ENCODE data around the gene SUV39H2.
"Not testable (repeated sequence)": the region's sequence is repeated elsewhere in the genome, so short reads cannot be mapped to it uniquely, and the experiment has no call there.

The SUV39H2 gene

DNA sequence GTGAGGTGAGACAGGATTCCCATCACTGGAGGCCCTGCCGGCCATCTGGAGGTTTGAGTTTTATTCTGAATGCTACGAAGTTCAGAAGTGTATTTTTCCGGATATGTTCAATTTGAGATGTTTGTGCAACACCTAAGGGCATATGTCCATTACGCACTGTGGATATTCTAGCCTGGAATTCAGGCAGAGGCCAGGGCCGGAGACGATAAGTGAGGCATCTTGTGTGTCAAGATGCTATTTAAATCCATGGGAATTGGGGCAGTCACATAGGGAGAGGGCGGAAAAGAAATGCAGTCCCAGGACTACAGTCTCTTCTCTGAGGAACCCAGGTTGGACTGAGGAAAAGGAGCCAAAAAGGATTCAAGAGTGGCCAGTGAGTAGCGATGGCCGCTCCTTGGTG is 1.9 kb upstream of the SUV39H2 start:
- no peak for DNase-seq

DNA sequence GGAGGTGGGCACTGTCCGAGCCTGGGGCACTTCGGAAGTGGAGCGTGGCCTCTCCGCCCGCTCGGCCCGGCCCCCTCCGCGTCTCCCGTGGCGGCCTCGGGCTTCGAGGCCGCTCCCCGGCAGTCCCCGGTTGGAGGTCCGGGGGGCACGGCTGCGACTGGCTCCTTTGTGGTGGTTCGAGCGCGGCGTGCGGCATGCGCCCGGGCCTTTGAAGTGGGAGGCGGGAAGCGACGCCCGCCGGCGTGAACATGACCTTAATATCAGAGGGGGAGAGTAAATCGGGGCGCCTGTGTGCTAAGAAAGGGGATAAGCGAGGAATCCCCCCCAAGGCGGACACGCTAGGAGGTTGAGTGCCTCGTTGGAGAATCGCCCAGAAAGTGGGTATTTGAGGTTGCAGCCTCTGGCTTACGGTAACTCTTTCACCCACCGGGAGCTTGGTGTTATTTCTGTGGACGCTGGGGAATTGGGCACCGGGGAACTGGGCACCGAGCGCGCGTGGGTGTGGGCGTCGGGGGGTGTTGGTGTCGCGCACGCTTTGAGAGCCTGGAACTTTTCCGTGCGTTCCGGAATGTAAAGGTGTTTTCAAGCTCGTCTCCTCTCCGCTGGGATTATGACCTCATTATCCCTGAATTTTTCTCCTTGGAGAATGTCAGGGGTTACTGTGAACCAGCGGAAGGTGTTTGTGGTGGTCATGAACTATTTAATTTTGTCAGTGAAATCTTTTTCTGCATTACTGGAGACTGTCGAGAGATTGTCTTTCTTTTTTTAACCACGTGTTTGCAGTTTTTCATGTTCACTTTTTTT is 660 bp downstream of the SUV39H2 start:
- DNase-seq, result no peak

DNA sequence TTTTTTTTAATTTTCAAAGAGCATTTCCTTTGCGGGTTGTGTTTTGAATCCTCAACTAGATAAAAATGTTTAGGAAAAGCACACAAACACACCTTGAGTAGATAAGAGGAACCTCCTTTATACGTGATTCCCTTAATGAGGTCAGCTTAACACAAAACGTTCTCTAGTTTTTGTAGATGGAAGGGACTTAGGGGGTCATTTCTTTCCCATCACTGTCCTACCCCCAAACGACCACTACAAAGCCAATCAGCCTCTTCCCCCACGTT is 1.2 kb downstream of the SUV39H2 start:
- DNase-seq, result no peak

DNA sequence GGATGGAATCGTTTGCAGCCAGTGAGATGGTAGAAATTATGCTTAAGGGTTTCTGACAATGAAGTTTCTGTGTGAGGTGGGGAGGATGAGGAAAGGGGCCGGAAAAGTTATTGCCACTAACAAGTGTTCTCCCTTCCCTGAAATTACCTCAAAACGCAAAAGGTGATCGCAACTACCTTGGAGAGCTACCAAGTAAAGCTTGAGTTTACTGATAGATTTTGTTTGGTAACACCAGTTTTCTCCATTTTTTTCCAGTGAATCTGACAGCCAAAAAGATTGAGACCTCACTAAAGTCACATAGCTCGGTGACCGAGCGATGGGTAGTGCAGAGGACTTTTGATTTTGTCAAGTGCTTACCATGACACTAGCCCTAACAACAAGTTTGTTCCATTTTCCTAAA is 1.6 kb downstream of the SUV39H2 start:
- DNase-seq, result no peak

DNA sequence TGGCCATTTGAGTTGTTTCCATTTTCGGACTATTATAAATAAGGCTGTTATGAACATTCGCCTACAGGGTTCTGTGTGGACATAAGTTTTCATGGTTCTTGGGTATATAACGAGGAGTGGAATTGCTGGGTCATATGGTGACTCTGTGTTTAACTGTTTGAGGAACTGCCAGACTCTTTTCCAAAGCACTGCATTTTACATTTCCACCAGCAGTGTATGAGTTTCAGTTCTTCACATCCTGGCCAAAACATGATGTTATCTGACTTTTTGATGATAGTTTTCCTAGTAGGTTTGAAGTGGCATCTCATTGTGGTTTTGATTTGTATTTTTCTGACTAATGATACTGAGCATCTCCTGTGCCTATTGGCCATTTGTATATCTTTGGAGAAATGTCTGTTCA is 5.4 kb downstream of the SUV39H2 start:
- DNase-seq, result no peak

DNA sequence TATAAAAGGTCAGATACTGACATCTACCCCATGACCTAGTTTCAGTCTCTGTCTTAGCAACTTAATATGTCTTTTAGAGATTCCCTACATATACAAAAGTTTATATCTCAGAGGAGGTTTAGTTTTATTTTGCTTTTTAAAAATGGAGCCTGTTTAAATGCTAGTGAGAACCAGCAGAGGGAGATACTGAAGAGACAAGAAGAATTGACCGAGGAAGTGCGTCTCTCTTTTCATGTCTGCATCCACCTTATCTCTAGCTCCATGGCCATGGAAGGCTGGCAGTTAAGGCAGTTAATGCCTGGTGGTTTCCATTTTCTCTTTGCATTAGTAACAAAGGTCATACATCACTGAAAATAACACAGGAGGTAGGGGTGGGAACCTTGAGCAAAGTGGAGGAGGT is 10.7 kb downstream of the SUV39H2 start:
- DNase-seq, result no peak

DNA sequence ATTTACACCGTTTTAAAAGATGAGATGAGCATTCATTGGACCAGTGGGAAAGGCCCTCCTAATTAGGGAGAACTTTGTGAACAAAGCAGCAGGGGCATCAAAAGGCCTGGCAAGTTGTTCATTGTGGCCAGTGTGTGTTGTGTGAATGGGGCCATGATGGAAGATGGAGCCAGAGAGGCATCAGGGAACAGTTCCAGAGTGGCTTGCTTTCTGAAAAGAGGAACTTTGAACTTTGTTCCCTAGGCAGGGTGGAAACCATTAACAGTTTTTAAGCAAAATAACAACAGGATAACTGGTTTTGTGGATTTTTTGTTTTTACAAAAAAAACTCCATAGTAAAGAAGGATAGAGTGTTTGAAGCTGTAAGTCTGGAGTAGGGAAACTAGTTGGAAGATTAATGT is 12.5 kb downstream of the SUV39H2 start:
- DNase-seq, result no peak

DNA sequence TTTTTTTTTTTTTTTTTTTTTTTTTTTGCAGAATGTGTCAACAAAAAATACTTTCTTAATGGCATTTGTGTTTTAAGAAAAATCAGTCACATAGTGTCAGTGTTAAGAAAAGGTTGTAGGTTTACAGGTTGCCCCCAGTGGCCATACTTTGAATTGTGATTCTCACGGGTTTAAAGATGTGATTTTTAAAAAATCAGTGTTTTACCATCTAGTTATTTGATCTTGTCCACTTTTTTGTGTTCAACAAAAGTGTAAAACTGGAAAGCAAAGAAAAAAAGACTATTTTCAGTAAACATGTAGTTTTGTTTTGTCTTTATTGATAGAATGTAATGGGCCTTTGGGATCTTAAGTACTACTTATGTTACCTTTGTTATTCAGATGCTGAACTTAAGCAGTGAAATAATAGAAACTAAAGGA is 25.7 kb downstream of the SUV39H2 start:
- no peak for DNase-seq

DNA sequence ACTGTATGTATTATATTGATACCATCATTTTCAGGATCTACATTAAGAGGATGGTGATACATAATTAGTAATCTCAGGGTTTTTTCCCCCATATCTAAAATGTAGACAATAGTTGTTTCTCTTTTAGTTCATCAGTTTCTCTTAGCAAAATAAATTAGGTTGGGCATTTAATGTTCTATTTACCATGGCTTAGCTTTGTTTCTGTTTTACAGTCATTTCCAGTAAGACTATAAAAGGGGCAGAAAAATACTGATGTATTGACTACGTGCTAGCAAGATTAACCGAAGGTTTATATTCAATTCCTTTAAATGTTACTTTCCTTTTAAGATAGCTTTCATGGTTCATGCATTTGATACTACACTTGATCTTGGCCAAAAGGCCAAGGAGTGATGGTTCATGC is 26.2 kb downstream of the SUV39H2 start:
- no peak for DNase-seq

DNA sequence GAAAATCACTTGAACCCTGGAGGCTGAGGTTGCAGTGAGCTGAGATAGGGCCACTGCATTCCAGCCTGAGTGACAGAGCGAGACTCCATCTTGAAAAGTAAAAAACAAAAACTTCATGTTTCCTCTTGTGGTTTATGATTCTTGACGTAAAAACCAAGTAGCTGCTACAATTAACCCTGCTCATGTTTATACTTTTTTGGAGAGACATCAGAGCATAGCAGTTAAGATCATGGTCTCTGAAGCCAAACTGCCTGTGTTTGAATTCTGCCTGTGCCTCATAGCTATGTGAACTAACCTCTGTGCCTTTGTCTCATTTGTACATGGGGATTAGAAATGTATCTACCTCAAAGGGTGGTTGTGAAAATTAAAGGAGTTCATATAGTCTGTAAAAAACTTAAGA is 27.2 kb downstream of the SUV39H2 start:
- DNase-seq, result no peak

DNA sequence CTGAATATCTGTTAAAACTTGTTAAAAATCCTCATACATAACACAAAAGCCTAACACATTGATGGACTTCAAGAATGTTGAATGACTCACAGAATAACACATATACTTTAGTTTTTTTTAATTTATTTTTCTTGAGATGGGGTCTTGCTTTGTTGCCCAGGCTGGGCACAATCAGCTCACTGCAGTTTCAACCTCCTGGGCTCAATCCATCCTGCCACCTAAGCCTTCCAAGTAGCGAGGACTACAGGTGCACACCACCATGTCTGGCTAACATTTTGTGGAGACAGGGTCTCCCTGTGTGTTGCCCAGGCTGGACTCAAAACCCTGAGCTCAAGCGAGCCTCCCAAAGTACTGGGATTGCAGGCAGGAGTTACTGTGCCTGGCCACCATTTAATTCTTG is 28.1 kb downstream of the SUV39H2 start:
- DNase-seq, result no peak

DNA sequence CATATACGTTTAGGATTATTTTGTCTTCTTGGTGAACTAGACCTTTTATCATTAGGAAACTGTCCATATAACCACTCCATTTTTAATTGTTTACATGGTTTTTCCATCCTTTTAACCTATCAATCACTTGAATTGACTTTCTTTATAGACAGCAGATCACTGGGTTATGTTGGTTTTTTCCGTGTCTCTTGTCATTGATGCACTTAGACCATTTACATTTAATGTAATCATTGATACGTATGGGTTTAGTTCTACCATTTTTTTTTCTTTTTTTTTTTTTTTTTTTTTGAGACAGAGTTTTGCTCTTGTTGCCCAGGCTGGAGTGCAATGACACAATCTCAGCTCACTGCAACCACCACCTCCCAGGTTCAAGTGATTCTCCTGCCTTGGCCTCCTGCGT is 28.9 kb downstream of the SUV39H2 start:
- not testable (repeated sequence) for DNase-seq

DNA sequence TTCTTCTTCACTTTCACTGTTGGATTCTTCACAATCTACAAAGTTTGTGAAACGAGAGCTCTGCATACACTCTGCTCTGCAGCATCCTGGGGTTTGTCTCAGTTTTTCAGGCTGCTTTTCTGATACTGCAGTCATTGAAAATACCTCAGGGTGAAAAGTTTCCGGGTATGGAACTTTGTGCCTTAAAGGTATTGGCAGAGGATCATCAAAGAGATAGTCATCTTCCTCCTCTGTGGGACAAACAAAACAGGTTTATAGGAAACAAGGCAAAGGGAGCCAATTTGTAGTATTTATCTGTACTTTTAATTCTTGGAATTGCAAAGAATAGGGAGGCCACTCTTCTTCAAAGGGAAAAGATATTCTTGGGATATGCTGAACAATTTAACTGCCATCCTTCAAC is 30.4 kb downstream of the SUV39H2 start:
- DNase-seq, result no peak

DNA sequence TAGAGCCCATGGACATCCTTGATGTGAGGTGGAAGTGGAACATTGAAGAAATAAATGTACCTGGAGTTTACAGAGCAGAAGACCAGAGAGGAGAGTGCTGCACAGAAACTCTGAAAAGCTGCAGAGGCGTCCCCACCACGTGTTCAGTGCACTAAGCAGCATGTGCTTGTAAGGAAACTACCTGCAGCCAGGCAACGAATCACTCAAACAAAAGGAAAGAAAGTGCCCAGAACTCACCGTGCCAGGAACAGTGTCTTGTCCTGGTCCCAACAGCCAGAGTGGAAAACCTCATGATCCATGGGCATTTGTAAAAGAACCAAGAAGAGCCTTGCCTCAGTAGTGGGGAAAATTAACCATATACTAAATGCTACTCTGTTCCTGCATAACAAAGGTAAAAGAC is 32.3 kb downstream of the SUV39H2 start:
- DNase-seq, result no peak

DNA sequence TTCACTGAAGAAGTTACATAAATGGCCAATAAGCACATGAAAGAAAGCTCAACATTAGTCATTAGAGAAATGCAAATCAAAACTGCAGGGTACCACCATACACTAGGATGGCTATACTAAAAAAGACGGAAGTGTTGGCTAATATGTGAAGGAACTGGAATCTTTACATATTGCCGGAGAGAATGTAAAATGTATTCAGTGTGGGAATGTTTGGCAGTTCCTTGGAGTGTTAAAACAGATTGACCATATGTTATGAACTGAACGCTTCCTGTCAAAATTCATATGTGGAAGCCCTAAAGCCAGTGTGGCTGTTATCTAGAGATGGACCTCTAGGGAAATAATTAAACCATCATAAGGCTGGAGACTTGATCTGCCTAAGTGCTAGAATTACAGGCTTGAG is 33.1 kb downstream of the SUV39H2 start:
- DNase-seq, result no peak

DNA sequence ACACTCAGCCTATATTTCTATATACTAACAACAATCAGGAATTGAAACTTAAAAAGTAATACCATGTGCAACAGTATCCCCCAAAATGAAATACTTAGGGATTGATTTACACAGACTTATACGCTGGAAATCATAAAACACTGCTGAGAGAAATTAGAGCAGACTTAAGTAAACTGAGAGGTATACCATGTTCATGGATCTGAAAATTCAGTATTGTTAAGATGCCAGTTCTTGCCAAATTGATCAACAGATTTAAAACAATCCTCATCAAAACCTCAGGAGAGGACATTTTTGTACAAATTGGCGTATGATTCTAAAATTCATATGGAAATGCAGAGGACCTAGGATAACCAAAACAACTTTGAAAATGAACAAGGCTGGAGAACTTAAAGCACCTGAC is 37.9 kb downstream of the SUV39H2 start:
- no peak for DNase-seq

DNA sequence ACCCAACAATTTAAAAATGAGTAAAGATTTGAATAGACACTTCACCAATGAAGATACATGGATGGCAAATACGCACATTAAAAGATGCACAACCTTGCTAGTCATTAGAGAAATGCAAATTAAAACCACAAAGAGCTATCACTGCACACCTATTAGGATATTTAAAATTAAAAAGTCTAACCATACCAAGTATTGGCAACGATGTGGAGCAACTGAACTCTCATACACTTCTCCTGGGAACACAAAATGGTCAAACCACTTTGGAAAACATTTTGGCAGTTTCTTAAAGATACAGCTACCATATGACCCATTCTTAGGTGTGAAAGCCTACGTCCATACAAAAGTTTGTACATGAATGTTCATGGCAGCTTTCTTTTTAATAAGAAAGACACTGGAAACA is 39.2 kb downstream of the SUV39H2 start:
- no peak for DNase-seq

DNA sequence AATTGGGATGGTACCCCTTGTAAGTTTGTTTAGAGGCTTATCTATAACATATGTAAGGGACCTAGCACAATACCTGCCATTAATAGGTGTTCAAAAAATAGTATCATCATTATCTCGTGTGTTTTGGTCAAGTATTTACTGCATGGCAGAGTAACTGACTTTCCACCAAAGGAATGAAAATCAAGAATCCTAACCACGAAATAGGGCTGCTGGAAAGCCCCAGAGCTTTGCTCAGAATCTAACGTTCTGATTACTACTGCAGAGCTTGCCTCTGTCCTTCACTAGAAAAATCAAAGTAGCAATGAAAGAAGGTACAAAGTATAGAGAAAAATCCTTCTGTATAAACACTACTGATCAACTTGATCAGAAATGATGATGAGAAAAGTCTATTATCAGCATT is 40.3 kb downstream of the SUV39H2 start:
- DNase-seq, result no peak

DNA sequence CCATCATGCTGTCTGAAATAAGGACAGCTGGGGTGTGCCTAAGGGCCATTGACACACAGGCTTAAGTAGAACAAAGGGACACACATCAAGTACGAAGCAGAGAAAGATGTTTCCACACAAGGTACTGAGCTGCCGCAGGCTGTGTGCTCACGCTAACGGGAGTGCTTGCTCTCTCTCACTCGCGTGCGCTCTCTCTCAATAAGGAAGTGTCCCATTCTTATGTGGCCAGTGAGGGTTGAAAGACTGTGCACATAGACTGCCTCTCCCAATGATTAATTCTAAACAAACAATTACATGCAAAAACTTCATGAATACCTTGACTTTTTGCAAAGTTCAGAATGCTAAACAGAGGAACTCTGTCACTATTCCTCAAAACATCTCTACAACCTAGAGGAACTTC is 45.3 kb downstream of the SUV39H2 start:
- no peak for DNase-seq

DNA sequence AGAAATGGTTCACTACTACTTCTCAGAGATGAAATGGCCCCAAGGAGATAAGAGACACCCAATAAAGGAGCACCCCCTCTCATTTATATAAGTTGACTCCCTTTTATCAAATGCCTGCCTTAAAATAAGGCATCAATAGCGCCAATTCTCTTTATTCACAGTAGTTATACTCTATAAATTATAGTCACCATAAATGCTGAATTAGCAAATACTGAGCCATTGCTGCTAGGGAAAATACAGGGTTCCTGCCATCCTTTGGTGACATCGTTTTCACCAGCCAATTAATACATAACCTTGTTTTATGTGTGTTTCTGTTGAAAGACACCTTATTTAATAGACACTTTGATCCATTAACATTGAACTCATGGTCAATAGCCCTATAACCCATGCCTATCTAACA is 46.6 kb downstream of the SUV39H2 start:
- no peak for DNase-seq

DNA sequence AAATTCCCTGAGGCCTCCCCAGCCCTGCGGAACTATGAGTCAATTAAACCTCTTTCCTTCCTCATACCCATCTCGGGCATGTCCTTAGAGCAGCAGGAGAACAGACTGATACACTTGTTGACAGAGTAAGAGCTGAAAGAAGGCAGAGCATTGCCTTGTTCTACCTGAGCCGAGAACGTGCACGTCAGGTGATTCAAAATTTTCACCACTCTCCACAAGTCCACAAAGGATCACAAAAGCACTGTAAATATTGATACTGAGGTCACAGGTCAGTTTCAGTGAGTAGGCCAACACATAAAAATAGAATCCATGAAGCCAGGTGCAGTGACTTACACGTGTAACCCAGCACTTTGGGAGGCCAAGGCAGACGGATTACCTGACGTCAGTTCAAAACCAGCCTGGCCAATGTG is 47.4 kb downstream of the SUV39H2 start:
- DNase-seq, result no peak

DNA sequence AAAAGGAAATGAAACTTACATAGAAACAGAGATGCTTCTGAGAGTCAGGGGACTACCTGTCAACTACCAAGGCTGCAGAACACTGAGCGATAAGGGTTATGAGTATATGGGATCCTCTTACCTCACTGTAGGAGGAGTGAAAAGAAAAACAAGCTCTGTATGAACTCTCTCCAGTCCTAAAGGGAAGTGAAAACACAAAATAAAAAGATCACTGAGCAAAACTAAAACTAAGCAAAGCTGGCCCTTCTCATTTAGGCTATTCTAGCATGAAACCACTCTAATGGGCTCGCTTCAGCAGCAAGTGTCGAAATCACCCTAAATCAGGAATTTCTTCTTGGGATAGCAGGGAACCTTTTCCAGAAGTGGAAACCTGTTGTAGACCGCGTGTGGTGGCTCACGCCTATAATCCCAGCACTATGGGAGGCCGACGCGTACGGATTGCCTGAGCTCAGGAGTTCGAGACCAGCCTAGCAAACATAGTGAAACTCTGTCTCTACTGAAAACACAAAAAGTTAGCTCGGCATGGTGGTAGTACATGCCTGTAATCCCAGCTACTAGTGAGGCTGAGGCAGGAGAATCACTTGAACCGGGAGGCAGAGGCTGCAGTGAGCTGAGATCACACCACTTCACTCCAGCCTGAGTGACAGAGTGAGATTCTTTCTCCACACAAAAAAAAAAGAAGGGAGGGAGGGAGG is 48.2 kb downstream of the SUV39H2 start:
- no peak for DNase-seq

DNA sequence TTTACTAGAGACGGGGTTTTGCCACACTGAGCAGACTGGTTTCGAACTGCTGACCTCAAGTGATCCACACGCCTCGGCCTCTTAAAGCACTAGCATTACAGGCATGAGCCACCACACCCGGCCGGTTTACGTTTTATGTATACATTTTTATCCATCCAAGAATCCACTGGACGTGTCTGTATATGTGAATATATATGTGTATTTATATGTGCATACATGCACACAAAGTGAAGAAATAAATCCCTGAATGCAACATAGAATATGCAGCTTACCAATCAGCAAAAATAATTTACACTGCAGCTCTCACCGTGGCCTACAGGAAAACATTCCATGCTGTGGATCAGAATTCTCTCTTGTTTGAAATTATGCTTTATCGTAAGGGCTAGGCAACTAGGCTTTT is 51.9 kb downstream of the SUV39H2 start:
- no peak for DNase-seq

DNA sequence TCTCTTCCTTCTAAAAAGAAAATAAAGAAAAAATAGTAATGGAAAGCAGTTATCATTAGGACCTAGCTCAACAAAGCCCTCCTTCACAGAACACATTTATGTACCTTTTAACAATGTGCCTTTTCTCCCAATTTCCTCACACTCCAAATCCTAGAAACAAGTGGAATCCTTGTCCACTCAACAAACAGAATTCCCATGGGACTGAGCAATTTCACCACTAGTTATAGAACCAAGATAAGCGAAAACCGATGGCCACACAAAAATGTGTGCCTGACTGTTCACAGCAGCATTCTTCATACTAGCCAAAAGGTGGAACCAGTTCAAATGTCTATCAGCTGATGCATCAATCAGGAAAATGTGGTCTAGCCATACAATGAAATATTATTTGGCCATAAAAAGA is 57.9 kb downstream of the SUV39H2 start:
- no peak for DNase-seq

DNA sequence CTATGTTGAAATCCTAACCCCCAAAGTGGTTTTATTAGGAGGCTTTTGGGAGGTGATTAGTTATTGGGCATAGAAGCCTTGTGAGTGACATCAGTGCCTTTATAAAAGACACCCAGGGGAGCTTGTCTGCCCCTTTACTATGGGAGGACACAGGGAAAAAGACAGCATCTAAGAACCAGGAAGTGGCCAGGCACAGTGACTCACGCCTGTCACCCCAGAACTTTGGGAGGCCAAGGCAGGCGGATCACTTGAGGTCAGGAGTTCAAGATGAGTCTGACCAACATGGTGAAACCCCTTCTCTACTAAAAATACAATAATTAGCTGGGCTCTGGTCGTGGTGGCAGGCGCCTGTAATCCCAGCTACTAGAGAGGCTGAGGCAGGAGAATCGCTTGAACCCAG is 60.3 kb downstream of the SUV39H2 start:
- DNase-seq, result not testable (repeated sequence)

Data from cortex of kidney (tissue), 1 donor.